NOMO-1 (cell line): ENCODE results near the gene ADAMTS16.

Experiments
- DNase-seq, 2 experiments: peaks; one replicate each; lab custom pipeline; 2025; ENCODE audit not compliant: unreplicated experiment in 2 of 2; lab: John Stamatoyannopoulos, UW

The ADAMTS16 gene

DNA sequence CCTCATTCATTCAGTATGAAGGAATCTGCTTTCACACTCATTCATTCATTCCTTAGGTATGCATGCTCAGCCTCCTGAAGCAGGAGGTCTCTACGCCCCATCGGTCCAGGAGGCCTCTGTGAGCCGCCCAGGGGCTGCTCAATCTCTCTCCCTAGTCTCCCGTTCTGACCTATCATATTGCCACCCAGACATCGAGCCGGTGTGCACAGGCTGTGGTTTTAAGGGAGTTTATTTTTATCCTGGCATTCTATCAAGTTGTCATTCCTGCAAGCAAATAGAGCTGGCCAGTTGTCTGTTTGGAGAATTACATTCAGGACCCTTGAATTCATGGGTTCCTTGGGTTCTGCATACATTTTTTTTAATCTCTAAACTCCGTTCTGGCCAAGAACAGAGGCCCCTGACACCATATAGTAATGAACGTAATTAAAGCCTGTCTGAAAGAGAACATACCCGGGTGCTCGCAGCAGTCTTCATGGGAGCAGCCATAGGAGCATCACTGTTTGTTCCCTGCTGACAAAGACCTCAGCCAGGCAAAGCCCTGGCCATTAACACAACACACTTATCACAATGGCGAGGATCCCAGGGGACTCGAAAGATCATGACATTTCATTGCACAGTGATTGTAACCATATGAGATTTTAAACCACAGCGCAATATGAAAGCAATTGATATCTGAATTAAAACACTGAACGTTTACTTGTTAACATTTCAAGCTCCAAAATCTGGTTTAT, 80.9 kb downstream of the ADAMTS16 start:
- DNase-seq, result no peak

GRCh38 chr5:5221724-5222123, 81.6 kb downstream of the ADAMTS16 start:
- no peak for DNase-seq

GRCh38 chr5:5231576-5231975, 91.4 kb downstream of the ADAMTS16 start:
- no peak for DNase-seq

DNA sequence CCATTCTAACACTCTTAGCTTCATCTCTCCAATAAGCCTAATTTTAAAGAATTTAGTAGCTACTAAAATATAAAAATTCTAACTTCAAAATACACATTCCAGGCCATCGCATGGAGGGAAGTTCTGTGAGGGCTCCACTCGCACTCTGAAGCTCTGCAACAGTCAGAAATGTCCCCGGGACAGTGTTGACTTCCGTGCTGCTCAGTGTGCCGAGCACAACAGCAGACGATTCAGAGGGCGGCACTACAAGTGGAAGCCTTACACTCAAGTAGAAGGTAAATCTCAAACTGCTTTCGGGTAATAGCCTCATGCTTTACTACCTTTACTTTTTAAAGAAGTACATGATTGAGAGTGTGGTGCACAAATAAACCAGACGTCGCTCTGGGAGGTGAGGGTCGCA, 94.8 kb downstream of the ADAMTS16 start:
- DNase-seq, result no peak

GRCh38 chr5:5235685-5236084, 95.6 kb downstream of the ADAMTS16 start:
- DNase-seq, result no peak

DNA sequence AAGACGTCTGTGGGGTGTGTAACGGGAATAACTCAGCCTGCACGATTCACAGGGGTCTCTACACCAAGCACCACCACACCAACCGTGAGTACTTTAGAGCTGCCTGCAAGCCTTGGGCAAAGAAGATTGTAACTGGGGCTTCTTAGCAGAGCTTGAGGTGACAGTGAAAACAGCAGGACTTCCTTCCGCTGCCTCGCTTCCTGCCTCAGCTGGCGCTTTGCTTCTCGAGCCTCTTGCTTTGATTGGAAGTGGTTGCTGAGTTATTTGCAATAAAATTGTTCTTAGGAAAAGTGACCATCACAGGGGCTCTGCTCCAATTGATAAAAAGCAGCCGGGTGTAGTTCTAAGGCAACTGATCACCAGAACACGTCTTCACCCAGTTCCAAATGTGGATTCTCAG, 99.1 kb downstream of the ADAMTS16 start:
- DNase-seq, result no peak

DNA sequence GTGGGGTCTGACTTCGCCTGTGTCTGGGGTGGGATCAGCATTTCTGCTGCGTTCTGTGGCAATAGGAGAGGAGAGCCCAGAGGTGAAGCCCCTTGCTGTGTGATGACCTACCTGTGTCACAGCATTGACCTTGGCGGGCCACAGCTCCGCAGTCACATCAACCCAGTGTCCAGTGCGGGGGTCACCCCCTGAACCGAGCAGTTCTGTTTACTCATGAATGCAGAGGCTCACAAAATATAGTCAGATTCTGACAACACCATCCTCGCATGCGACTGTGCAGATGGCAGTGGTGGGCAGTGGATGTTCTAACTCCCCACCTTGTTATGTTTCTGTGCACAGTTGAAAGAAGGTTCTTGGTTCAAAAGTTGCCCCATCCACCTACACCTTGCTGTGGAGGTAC, 100.1 kb downstream of the ADAMTS16 start:
- no peak for DNase-seq

DNA sequence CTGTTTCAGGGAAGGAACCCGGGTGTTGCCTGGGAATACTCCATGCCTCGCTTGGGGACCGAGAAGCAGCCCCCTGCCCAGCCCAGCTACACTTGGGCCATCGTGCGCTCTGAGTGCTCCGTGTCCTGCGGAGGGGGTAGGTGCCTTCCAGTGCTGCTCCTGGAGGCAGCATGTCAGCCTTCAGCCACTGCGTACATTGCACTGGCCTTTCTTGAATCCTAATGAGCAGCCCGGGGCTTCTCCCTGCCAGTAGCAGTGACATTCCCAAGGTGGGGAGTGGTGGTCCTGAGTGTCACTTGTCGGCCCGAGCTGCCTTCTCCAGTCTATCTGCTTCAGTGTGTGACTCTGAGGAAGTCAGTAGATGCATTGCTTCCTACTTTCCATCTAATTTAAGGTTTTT, 101.9 kb downstream of the ADAMTS16 start:
- DNase-seq, result no peak

- DNase-seq, result no peak
Measured at GRCh38 chr5:5246736-5247135, 106.6 kb downstream of the ADAMTS16 start.

DNA sequence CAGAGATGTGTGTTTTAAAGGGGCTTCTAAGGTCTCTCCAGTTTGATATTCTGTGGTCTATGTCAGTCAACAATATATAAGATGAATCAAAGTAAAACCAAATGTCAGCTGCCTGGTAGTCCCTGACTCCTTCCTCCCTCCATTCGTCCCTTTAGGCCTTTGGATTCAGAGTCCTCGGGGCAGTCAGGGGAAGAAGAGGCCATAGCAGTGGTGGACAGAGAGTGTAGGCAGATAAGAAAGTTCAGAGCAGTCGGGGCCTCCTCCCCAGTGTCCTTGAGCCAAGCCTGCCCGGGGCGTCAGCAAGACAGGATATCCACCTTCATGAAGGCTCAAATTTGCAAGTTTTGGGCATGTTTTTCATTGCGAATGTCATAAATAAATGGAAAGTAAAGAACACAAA, 110.6 kb downstream of the ADAMTS16 start:
- no peak for DNase-seq

DNA sequence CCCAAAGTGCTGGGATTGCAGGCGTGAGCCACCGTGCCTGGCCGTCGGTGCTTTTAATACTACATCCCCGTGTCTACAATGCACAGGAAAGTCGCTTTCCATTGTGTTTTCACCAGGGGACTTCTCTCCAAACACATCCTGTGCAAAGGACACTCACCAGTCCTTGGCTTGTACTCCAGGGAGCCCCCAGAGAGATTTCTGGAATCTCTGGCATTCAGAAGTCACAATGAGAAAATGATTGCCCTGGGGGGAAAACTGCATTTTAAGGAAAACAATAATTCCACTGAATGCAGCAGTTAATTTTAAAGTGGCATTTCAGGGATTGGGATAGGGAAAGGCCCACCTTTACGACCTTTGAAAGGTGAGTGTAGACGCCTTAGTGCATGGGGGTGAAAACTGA, 112.0 kb downstream of the ADAMTS16 start:
- no peak for DNase-seq

GRCh38 chr5:5257353-5257752, 117.2 kb downstream of the ADAMTS16 start:
- DNase-seq, result no peak

GRCh38 chr5:5258564-5258963, 118.4 kb downstream of the ADAMTS16 start:
- no peak for DNase-seq

DNA sequence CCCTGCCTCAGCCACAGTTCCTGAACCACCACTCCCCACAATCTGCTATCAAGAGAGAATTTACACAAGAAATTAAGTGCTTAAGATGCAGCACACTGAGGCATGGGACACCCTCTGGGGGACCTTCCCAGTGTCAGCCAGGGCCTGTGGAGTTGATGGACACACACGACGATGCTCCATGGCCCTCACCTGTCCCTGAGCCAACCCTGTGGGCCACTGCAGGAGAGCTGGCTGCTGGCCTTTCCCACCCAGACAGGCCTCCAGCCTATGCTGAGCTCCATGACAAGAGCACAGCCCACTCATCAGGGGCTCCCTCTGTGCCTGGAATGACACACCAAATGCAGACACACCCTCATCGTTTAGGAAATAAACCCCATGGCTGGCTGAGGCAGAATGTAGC, 124.6 kb downstream of the ADAMTS16 start:
- DNase-seq, result no peak

- no peak for DNase-seq
Measured at GRCh38 chr5:5266297-5266696, 126.2 kb downstream of the ADAMTS16 start.

GRCh38 chr5:5270161-5270560, 130.0 kb downstream of the ADAMTS16 start:
- DNase-seq, result no peak

DNA sequence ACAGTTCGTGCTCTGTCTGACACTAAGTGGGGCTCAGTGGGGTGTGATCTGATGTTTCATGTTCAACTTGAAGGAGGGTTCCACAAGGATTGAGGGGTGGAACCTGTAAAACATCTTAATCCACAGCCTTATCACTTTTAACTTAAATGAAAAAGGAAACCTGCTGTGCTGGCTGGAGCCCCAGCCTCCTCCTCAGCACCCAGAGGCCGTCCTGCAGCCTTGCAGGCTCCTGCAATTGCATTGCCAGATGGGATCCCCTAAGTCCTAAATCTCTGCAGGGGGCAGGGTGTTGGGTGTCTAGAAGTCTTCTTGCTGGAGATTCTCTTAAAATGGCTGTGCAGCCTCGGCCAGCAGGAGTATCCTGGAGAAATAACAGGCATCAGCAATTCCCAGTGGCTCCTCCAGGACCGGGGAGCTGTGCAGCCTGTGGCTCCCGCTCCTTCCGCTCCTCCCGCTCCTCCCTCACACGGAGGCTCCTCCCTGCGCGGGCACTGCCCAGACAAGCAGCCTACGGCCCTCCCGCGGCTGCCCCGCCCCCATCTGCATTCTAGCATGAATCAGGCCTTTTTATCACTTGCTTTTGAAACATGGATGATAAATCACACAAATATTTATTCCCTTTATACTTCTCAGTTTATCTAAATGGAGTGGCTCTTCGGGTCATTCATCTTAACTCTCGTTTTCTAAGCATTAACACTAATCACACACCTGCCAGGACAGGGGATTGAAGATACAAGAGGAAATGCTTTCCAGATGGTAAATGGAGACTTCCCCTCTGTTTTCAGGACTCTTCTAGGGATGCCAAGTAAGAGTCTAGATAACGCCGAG, 131.0 kb downstream of the ADAMTS16 start:
- DNase-seq, result no peak

DNA sequence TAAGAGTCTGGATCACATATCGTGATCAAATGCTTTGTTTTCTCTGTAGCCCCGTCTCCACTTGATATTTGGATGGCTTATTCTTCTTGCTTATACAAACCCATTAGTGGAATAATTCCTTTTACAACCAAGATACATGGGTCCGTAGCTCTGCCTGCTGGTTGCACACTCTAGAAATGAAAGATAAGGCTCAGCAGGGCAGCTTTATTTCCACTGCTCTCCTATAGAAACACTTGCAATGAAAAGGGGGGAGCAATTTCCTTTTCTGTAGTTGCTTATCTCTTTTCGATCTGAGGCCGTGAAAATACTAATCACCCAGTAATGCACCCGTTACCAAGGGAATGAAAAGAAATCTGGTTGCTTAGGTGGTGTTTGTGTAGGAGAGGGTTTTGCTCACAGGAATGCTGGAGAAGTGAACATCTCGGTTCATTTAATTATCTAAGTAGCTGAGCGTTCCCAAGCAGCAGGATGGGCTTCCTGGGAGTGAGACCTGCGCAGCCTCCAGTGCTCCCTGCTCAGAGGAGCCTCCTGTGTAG, 131.7 kb downstream of the ADAMTS16 start:
- no peak for DNase-seq

GRCh38 chr5:5273398-5273797, 133.3 kb downstream of the ADAMTS16 start:
- DNase-seq, result no peak

- DNase-seq, result no peak
Measured at GRCh38 chr5:5273976-5274375, 133.8 kb downstream of the ADAMTS16 start.

DNA sequence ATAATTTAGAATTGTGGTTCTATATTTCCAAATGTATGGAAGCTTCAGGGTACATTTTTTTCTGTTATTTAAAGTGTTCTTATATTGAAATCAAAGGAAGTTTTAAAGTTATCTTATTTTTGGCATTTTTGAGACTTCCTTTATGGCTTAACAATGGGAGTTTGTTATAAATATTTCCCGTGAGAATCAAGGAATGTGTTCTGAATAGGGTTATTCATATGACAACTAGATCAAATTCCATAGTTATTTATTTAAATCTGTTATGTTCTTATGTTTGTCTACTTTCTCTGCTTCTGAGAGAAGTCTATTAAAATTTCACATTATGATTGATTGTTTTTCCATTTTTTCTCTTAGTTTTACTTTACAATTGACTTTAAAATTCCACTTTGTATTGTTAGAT, 135.1 kb downstream of the ADAMTS16 start:
- DNase-seq, result no peak

- DNase-seq, result no peak
Measured at GRCh38 chr5:5276430-5276829, 136.3 kb downstream of the ADAMTS16 start.
